Measurements from ENCODE around the gene PLCL2.

- no peak for TF ChIP-seq CTCF (IDR thresholded peaks at IDR 0.05; ENCODE audit: insufficient read depth, low read length, poor library complexity, severe bottlenecking)
- no peak for TF ChIP-seq EZH2phosphoT487 (conservative IDR thresholded peaks at IDR 0.05; ENCODE audit: low read length)
Measured at GRCh38 chr3:16975083-16975482, 90.3 kb downstream of the PLCL2 start.

Data from SU-DHL-6 (cell line).